Measurements from ENCODE around the gene GBP2. TPM values are rescaled to one million over a fixed set of nuclear protein-coding genes. Genes with fewer than 3 reads are reported as not detected.

GBP2 gene, protein sequence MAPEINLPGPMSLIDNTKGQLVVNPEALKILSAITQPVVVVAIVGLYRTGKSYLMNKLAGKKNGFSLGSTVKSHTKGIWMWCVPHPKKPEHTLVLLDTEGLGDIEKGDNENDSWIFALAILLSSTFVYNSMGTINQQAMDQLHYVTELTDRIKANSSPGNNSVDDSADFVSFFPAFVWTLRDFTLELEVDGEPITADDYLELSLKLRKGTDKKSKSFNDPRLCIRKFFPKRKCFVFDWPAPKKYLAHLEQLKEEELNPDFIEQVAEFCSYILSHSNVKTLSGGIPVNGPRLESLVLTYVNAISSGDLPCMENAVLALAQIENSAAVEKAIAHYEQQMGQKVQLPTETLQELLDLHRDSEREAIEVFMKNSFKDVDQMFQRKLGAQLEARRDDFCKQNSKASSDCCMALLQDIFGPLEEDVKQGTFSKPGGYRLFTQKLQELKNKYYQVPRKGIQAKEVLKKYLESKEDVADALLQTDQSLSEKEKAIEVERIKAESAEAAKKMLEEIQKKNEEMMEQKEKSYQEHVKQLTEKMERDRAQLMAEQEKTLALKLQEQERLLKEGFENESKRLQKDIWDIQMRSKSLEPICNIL
- 0.47 and 0.51 TPM in 2 replicates for total RNA-seq (2014; rRNA removed; shearing (Covaris generic))

DNA sequence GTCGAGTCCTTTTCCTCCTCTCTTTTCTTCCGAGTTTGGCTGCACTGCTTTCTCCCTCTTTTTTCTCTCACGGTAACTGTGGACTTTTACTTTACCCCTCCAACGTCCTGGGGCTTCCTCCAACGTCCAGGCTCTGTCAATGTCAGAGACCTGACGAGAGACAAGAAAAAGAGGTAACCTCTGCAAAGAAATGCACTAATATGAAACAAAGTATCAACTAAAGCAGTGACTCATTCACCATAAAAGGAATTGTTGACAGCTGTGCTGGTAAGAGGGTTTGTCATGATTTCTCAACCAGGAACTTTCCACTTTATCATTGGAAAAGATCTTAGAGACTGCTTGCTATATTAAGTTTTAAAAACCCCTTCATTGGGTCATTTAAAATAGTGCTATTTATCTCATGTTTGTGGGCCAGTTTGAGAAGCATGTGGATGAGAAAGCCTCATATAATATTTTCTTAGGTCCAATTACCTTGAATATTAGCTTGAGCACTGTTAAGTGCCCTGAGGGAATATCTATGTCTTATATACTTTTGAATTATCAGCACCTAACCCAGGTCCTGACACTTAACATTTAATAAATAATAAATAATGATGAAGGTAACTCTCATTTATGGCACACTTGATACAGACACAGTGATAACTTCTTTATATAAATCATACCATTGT is at the start of gene GBP2:
Gene GBP2, minus strand, starts transcription at position 202 of the 668 bp plus-strand sequence. CDS start 4,148 bp downstream, outside the sequence.
- Histone ChIP-seq H3K27ac (no peak within 1 kb of the TSS), H3K4me1 (no peaks in the 10 kb centered on the region; the same call in 1 of the 2 replicates), H3K36me3 (no peaks in the 10 kb centered on the region), H3K4me3 (peak within 1 kb of the TSS; percentile 14; the same call in 1 of the 2 replicates), H3K9me3 (replicated peaks) (no peaks in the 10 kb centered on the region), H3K27me3 (no peaks in the 10 kb centered on the region; the same call in 1 of the 2 replicates)
- DNase-seq, result peak in 1 of 2 experiments; percentile 30

DNA sequence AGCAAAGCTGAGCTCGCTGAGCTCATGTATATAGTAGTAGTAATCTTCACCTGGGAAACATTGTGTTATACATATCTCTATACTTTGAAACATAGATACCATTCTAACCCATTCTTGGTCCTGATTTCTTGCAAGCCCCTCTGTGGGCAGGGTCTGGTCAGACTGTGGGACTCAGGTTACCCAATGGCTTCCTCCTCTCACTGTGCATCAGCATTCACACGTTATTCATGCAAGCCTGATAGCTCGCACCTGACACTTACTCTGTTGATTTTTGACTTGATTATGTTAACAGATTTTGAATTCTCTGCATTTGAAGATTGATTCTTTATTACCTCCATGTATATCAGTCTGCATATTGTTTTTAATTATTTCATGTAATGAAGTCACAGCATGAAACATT is 48.6 kb upstream of the GBP2 start:
- no peaks in the 10 kb centered on the region for H3K4me1 ChIP-seq
- no peak for DNase-seq
- no peaks in the 10 kb centered on the region for H3K27me3 ChIP-seq
- no peak overlapping the region for H3K27ac ChIP-seq
- H3K36me3 ChIP-seq, result no peaks in the 10 kb centered on the region
- no peaks in the 10 kb centered on the region for H3K9me3 ChIP-seq (replicated peaks)
- no peak overlapping the region for H3K4me3 ChIP-seq

DNA sequence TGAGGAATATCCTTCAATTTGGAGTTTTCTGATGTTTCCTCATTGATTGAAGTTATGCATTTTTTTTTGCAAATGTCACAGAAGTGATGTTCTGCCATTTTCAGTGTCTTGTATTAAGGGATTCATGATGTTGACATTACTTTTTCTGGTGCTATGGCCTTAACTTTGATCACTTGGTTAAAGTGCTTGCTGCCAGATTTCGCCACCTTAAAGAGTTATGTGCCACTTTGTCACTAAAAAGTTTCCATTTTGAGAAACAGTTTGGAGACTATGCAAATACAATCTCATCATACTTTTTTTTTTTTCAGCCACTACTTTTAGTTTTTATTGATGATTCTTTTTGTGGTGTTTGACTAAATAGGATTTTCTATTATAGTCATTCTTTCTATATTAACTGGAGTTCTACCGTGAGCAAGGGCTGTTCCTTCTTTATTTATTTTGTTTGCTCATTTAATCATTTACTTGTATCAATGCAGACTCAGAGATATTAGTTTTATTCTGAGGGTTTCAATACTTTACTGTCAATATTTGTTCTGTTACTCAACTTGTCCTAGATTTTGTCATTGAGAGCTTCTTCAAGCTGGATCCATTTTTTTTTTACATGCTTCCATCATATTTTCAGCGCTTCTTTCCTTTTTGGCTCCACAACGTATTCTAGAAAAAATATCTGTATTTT is 46.7 kb upstream of the GBP2 start:
- Histone ChIP-seq H3K4me3 (no peak overlapping the region), H3K27me3 (no peaks in the 10 kb centered on the region), H3K36me3 (no peaks in the 10 kb centered on the region), H3K4me1 (no peaks in the 10 kb centered on the region), H3K9me3 (replicated peaks) (no peaks in the 10 kb centered on the region), H3K27ac (no peak overlapping the region)
- no peak for DNase-seq

DNA sequence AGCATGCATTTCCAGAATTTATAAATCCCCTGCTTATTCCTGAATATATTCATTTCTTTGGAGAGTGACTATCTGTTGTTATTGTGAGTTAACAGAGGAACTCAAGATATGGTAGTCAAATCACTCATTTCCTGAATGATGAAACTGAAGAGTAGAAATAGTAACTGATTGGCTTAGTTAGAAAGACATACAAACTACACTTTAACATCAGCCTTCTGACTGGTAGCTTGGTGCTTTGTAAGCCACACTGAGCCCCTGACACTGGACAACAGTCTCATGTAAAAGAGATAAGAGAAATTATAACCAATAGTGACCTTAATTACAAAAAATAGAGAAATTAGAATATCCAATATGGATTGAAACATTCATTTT is 45.1 kb upstream of the GBP2 start:
- H3K4me1 ChIP-seq, result no peaks in the 10 kb centered on the region
- H3K9me3 ChIP-seq (replicated peaks), result no peaks in the 10 kb centered on the region
- no peaks in the 10 kb centered on the region for H3K27me3 ChIP-seq

DNA sequence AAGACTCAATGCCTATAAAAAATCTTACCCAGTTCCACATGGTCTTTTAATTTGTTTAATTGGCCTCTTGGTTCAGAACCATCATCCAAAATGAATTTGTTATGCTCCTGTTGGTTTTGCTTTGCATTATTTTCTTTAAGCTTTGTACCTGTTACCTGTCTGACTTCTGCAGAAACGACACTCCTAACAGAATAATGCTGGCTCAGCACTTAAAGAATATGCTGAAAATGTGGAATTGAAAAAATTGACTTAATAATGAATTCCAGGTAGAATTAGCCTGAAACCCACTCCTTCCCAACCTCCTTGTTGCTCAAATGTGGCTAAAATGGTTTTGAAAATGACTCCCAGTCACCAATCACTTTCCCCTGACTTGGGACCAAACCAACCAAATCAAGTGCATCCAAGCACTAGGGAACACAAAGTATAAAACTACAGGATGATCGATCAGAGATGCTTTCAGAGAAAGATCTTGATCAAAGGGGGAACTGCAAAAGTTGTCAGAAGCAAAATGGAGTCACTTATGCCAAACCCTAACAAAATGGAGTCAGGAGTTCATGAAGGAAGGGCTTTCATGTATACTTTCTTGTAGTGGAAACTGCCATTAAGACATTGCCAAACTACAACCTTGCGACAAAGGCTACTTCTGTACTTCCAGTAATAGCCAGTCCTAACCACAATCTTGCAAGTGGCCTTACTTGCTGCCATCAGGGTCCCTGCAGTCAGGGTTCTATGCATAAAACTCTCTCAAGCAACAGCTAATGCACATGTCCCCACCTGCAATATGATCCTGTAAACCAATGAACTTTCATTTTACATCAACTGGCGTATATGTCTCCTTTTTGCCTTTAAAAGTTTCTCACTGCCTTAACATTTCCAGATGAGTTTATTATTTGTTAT is 44.5 kb upstream of the GBP2 start:
- no peaks in the 10 kb centered on the region for H3K36me3 ChIP-seq
- H3K4me1 ChIP-seq, result no peaks in the 10 kb centered on the region
- no peak overlapping the region for H3K4me3 ChIP-seq

More for the DNA sequence above, 45.1 kb upstream of the GBP2 start:
- H3K4me3 ChIP-seq, result no peak overlapping the region
- H3K36me3 ChIP-seq, result no peaks in the 10 kb centered on the region
- DNase-seq, result no peak
- no peak overlapping the region for H3K27ac ChIP-seq

DNA sequence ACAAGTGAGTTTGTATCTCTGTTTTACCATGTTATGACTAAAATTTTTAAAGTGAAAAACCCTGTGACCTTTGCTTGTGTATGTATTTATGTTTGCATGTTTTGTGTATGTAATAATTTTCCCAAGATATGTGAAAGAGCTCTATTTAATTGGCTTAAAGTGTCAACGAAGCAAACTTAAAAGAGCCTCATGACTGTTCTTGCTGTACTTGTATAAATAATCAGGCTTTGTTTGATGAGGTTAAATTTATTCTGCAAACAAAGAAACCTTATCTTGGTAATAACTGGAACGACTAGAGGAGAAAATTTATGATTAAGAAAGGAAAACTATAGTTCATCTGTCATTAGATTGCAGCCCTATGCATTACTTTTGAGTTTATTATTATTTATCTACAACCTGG is 43.3 kb upstream of the GBP2 start:
- no peak for DNase-seq

More for the DNA sequence above, 44.5 kb upstream of the GBP2 start:
- Histone ChIP-seq H3K9me3 (replicated peaks) (no peaks in the 10 kb centered on the region), H3K27me3 (no peaks in the 10 kb centered on the region), H3K27ac (no peak overlapping the region)
- DNase-seq, result no peak

DNA sequence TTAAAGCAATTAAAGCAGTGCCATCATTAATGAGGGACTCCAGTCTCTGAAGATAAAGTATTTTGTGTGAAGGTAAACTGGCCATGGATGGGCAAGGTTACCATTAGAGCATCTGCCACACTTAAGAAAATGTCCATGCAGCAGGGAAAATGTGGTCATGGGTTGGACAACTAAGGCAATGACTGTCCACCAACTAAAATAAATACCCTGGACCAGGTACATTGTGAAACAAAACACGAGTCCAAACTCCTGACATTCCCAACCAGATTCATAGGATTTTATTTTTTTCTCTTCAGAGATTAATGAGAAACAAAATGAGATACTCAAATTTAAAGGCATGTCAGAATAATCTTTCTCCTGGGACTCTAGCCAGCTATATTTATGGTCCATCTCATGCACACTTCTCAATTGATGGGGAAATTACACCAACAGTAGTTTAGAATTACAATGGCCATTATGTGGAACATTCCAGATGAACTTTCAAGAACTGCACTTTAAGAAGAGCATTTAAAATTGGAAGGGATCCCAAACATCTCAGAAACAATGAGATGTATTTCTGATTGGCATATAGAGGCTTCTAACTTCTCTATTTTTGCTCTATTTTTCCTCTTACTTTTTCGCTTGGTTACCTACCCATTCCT is 41.8 kb upstream of the GBP2 start:
- no peak for DNase-seq
- Histone ChIP-seq H3K4me3 (no peak overlapping the region), H3K36me3 (no peaks in the 10 kb centered on the region), H3K27me3 (no peaks in the 10 kb centered on the region), H3K9me3 (replicated peaks) (no peaks in the 10 kb centered on the region), H3K4me1 (no peaks in the 10 kb centered on the region), H3K27ac (no peak overlapping the region)

More for the DNA sequence above, 43.3 kb upstream of the GBP2 start:
- H3K27ac ChIP-seq, result no peak overlapping the region
- no peaks in the 10 kb centered on the region for H3K9me3 ChIP-seq (replicated peaks)
- H3K27me3 ChIP-seq, result no peaks in the 10 kb centered on the region
- no peaks in the 10 kb centered on the region for H3K4me1 ChIP-seq
- no peak overlapping the region for H3K4me3 ChIP-seq
- no peaks in the 10 kb centered on the region for H3K36me3 ChIP-seq

DNA sequence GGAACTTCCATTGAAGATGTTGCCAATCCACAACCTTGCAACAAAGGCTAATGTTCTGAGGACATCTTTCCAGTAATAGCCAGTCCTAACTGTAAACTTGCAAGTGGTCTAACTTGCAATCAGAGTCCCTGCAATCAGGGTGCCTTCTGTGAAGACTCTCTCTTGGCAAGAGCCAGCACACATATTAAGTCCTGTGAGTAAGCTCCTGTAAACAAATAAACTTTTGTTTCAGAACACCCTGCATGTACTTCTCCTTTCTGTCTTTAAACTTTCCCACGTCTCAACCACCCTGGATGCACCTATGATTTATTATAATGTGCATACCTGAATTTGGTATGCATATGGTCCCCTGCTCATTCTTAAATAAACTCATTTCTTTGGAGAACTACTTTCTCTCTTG is 40.8 kb upstream of the GBP2 start:
- H3K9me3 ChIP-seq (replicated peaks), result no peaks in the 10 kb centered on the region
- no peak overlapping the region for H3K4me3 ChIP-seq
- DNase-seq, result no peak
- no peaks in the 10 kb centered on the region for H3K4me1 ChIP-seq
- no peaks in the 10 kb centered on the region for H3K36me3 ChIP-seq
- H3K27ac ChIP-seq, result no peak overlapping the region
- no peaks in the 10 kb centered on the region for H3K27me3 ChIP-seq

DNA sequence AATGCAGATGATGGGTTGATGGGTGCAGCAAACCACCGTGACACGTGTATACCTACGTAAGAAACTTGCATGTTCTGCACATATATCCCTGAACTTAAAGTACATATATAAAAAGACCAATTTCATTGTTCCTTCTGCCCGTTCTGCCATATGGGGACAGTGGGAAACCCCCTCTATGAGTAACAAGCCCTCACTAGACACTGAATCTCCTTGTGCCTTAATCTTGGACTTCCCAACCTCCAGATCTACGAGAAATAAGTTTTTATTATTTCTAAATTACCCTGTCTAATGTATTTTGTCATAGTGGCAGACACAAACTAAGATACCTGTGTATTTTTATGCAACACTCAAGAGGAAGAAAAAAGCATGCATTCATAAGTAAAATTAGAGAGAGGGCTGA is 39.9 kb upstream of the GBP2 start:
- no peaks in the 10 kb centered on the region for H3K36me3 ChIP-seq
- H3K27me3 ChIP-seq, result no peaks in the 10 kb centered on the region
- H3K4me3 ChIP-seq, result no peak overlapping the region
- no peaks in the 10 kb centered on the region for H3K9me3 ChIP-seq (replicated peaks)
- DNase-seq, result no peak
- no peaks in the 10 kb centered on the region for H3K4me1 ChIP-seq
- no peak overlapping the region for H3K27ac ChIP-seq

DNA sequence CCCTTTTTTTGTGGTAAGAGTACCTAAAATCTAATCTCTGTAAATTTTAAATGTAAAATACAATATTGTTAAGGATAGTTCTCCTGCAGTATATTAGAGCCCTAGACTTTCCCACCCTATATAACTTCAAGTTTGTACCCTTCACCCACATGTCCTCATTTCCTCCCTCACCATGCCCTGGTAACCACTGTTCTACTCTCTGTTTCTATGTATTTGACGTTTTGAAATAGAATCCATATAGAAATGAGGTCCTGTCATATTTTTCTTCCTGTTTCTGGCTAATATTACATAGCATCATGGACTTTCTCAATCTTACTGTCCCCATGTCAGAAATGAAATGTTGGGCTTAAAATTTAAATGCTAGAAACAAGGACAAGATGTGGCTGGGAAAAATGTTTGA is 25.1 kb upstream of the GBP2 start:
- H3K27ac ChIP-seq, result no peak overlapping the region
- no peaks in the 10 kb centered on the region for H3K36me3 ChIP-seq
- peaks cover 3% of the 10 kb centered on the region; the same call in 1 of the 2 replicates for H3K4me1 ChIP-seq
- H3K4me3 ChIP-seq, result no peak overlapping the region
- no peaks in the 10 kb centered on the region for H3K27me3 ChIP-seq
- DNase-seq, result no peak
- H3K9me3 ChIP-seq (replicated peaks), result no peaks in the 10 kb centered on the region

DNA sequence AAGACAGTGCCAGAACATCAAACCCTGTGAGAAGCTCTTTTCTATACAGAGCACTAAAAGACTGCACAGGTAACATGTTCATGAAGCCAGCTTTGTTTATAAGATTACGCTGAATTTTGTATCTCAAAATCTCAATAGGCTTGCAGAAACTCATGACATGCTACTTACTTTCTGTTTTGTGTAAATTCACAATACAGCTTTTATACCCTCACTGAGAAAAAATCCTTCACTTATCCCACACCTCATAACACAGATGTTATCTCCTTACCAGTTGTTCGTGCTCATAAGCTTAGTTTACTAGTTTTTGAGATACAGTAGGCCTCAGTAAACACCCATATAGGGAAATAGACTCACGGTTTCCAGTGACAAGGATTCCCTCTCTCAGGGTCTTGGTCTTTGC is 24.1 kb upstream of the GBP2 start:
- Histone ChIP-seq H3K27me3 (no peaks in the 10 kb centered on the region; the same call in 1 of the 2 replicates), H3K4me1 (peaks cover 3% of the 10 kb centered on the region; the same call in 1 of the 2 replicates), H3K27ac (no peak overlapping the region), H3K36me3 (no peaks in the 10 kb centered on the region), H3K4me3 (no peak overlapping the region), H3K9me3 (replicated peaks) (no peaks in the 10 kb centered on the region)
- DNase-seq, result peak in 1 of 2 experiments; percentile 4

DNA sequence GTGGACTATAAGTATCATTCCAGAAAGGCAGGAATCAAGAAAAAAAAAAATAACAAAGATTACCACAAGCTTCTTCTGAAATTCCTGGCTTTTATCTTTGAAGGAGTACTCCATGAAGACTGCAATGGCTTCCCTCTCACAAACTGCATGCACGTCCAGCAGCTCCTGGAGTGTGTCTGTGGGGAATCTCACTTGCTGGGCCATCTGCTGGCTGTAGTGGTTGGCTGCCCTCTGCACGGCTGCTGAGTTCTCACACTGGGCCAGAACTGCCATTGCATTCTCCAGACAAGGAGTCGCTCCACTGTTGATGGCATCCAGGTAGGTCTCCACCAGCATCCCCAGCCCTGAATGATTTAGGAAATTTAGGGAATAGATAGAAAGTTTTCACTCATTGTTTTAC is 23.3 kb upstream of the GBP2 start:
- Histone ChIP-seq H3K4me1 (peaks cover 3% of the 10 kb centered on the region; the same call in 1 of the 2 replicates), H3K36me3 (no peaks in the 10 kb centered on the region), H3K4me3 (no peak overlapping the region), H3K9me3 (replicated peaks) (no peaks in the 10 kb centered on the region), H3K27me3 (no peaks in the 10 kb centered on the region; the same call in 1 of the 2 replicates), H3K27ac (no peak overlapping the region)
- DNase-seq, result peak in 1 of 2 experiments; percentile 23
